K562 (cell line): Measurements from ENCODE around the gene CFAP20. TPM values are rescaled to one million over a fixed set of nuclear protein-coding genes. Genes with fewer than 3 reads are reported as not detected.

ENCODE experiments used
- ATAC-seq: fragments of 200-7000 bp; cut with Tn5 transposase; 3 replicates; pipeline ENCODE4 v1.9.1; 2020; ENCODE audit warnings: moderate library complexity
- BruUV-seq: library from RNA; stranded (reverse); fragments of 400-500 nt; replicated peaks from 2 replicates; lab custom pipeline; 2021; lab: Mats Ljungman, UMichigan
- CTCF ChIA-PET: fragments of 300-600 bp; formaldehyde crosslinking; extraction: SDS; loops from one replicate; lab custom pipeline; 2021; ENCODE audit warnings: low intra/inter-chr PET ratio; lab: Yijun Ruan, JAX
- POLR2A ChIA-PET: fragments of 300-600, 350-650 bp; sonication (Branson Sonifier 250); formaldehyde crosslinking; extraction: SDS; loops from one replicate; lab custom pipeline; 2021; ENCODE audit warnings: antibody characterized with exemption, inconsistent platforms; lab: Yijun Ruan, JAX
- DNase-seq, 4 experiments: peaks; one replicate each; pipeline versions ENCODE4 v3.0.0 to v3.0.0-alpha.2; 2011 to 2018; ENCODE audit warnings: low spot score in 3 of 4, mixed read lengths in 3 of 4; ENCODE audit errors: extremely low read depth in 1 of 4
- FAIRE-seq: peaks from 2 replicates; lab custom pipeline; 2011; peaks lifted over from hg19 to GRCh38; lab: Jason Lieb, UNC
- H2AFZ ChIP-seq: 2 replicates; pipeline ENCODE4 v1.6.0; 2011; ENCODE audit warnings: low read depth, low read length, control low read depth, inconsistent platforms
- H3K27ac ChIP-seq: fragments of 200-600 bp; 3 replicates; pipeline ENCODE4 v1.8.0; 2011; ENCODE audit warnings: low read depth, mild to moderate bottlenecking, control low read depth, inconsistent platforms, low read length, moderate library complexity, mixed read lengths; ENCODE audit errors: extremely low read depth
- H3K27me3 ChIP-seq, 2 experiments: fragments of 300-600 bp in 1 of 2; 2 replicates in 1 of 2; 3 replicates in 1 of 2; pipeline versions ENCODE4 v1.6.0 to v1.8.0; 2011; ENCODE audit warnings: inconsistent platforms in 2 of 2, low read length in 2 of 2, mild to moderate bottlenecking in 1 of 2, mixed read lengths in 1 of 2, moderate library complexity in 1 of 2; ENCODE audit not compliant: control insufficient read depth in 2 of 2, insufficient read depth in 2 of 2
- H3K36me3 ChIP-seq: fragments of 300-600 bp; 3 replicates; pipeline ENCODE4 v1.8.0; 2011; ENCODE audit warnings: mild to moderate bottlenecking, low read length, inconsistent platforms; ENCODE audit not compliant: control insufficient read depth, insufficient read depth
- H3K4me1 ChIP-seq, 2 experiments: fragments of 200-600 bp in 1 of 2; replicated peaks in 1 of 2; 2 replicates in 1 of 2; 3 replicates in 1 of 2; pipeline versions ENCODE4 v1.5.1 to v1.8.0; 2011; ENCODE audit warnings: inconsistent platforms in 2 of 2, low read length in 2 of 2, mild to moderate bottlenecking in 1 of 2, mixed read lengths in 1 of 2, moderate library complexity in 1 of 2; ENCODE audit not compliant: control insufficient read depth in 2 of 2, insufficient read depth in 2 of 2
- H3K4me2 ChIP-seq: 2 replicates; pipeline ENCODE4 v1.6.1; 2011; ENCODE audit warnings: low read length, control low read depth, inconsistent platforms, mixed read lengths; ENCODE audit not compliant: insufficient read depth
- H3K4me3 ChIP-seq: fragments of 200-600 bp; sonication (generic), shearing (Covaris generic); 2 replicates; pipeline ENCODE4 v1.5.1; 2016; ENCODE audit warnings: control low read depth, inconsistent platforms
- H3K79me2 ChIP-seq: fragments of 200-600 bp; 3 replicates; pipeline ENCODE4 v1.8.0; 2011; ENCODE audit warnings: low read length, inconsistent platforms; ENCODE audit not compliant: control insufficient read depth, insufficient read depth
- H3K9ac ChIP-seq, 2 experiments: 2 replicates each; pipeline versions ENCODE4 v1.6.0 to v1.6.1; 2011; ENCODE audit warnings: low read depth in 2 of 2, low read length in 2 of 2, control low read depth in 1 of 2, inconsistent platforms in 1 of 2, mild to moderate bottlenecking in 1 of 2, mixed read lengths in 1 of 2; ENCODE audit not compliant: insufficient read depth in 1 of 2
- H3K9me1 ChIP-seq: one replicate; pipeline ENCODE4 v1.6.0; 2011; ENCODE audit warnings: inconsistent platforms, mild to moderate bottlenecking, low read length, moderate library complexity; ENCODE audit not compliant: control insufficient read depth, insufficient read depth
- H3K9me3 ChIP-seq: replicated peaks from 2 replicates; pipeline ENCODE4 v1.5.1; 2011; ENCODE audit warnings: low read depth, low read length, inconsistent platforms; ENCODE audit not compliant: control insufficient read depth, insufficient read depth
- H4K20me1 ChIP-seq: replicated peaks from 2 replicates; pipeline ENCODE4 v1.6.1; 2011; ENCODE audit warnings: low read length, inconsistent platforms, mixed read lengths; ENCODE audit not compliant: control insufficient read depth, insufficient read depth
- ESRRB ChIP-seq: fragments of 250-450 bp; sonication (Bioruptor Pico); IDR thresholded peaks from 2 replicates; pipeline ENCODE4 v1.5.0; 2020; ENCODE audit warnings: mild to moderate bottlenecking, moderate library complexity, borderline replicate concordance
- MEIS2 ChIP-seq: fragments of 450-650 bp; IDR thresholded peaks from 2 replicates; pipeline ENCODE4 v1.6.1; 2014; ENCODE audit warnings: mild to moderate bottlenecking; ENCODE audit not compliant: partially characterized antibody
- POLR2AphosphoS5 ChIP-seq: IDR thresholded peaks from 2 replicates; pipeline ENCODE4 v1.6.1; 2011; ENCODE audit warnings: mild to moderate bottlenecking, low read depth, low read length, moderate library complexity; ENCODE audit not compliant: control insufficient read depth, insufficient read depth
- SIN3A ChIP-seq, 2 experiments: fragments of 150-350 bp in 1 of 2; IDR thresholded peaks; 2 replicates each; pipeline ENCODE4 v1.6.1; 2011 to 2016; ENCODE audit warnings: borderline replicate concordance in 2 of 2, low read depth in 2 of 2, low read length in 2 of 2, mild to moderate bottlenecking in 2 of 2, moderate library complexity in 2 of 2; ENCODE audit not compliant: control insufficient read depth in 1 of 2
- SP1 ChIP-seq: sonication (generic); formaldehyde crosslinking; IDR thresholded peaks from 2 replicates; pipeline ENCODE4 v1.8.1; 2022; ENCODE audit warnings: mild to moderate bottlenecking, missing genetic modification reagents
- ZNF174 ChIP-seq: fragments of 250-450 bp; sonication (Bioruptor Pico); IDR thresholded peaks from 2 replicates; pipeline ENCODE4 v1.4.0; 2020; ENCODE audit warnings: mild to moderate bottlenecking
- ZNF212 ChIP-seq: fragments of 450-650 bp; formaldehyde crosslinking; IDR thresholded peaks from 2 replicates; pipeline ENCODE4 v1.4.0; 2020; ENCODE audit warnings: mild to moderate bottlenecking
- ZNF311 ChIP-seq: fragments of 250-450 bp; sonication (Bioruptor Pico); IDR thresholded peaks from 2 replicates; pipeline ENCODE4 v1.4.0; 2020; ENCODE audit warnings: mild to moderate bottlenecking, moderate library complexity
- WGBS: fragments of 100-300 bp; shearing (Covaris generic); methylation state at CpG from one replicate; pipeline ENCODE4 v1.1.6; 2016; ENCODE audit warnings: low coverage, mixed read lengths; ENCODE audit not compliant: insufficient coverage; ENCODE audit errors: missing lambda C conversion rate; 5-methylcytosine and 5-hydroxymethylcytosine counted together
- in situ Hi-C: fragments of 300-500 bp; cut with MboI; formaldehyde crosslinking; loops from 4 replicates; pipeline ENCODE4 v1.15.0; 2018; ENCODE audit warnings: inconsistent platforms, mixed read lengths
- intact Hi-C: fragments of 100-400 bp; cut with micrococcal nuclease; formaldehyde crosslinking; loops from 2 replicates; pipeline ENCODE4 v1.14.2; 2022
- polyA plus RNA-seq, 8 experiments: library from polyadenylated mRNA; depleted of rRNA in 4 of 8; stranded (reverse) in 5 of 8; unstranded in 3 of 8; fragments of >200 nt; fragmentation: Nextera tagmentation in 2 of 8; fragmentation: Illumina TruSeq in 1 of 8; extraction: Ambion mirVana in 2 of 8; extraction: Trizol in 1 of 8; gene quantifications; 2 replicates each; pipeline versions ENCODE4 v1.2.1 to v1.2.3, GENCODE V29; 2011 to 2014; ENCODE audit warnings: inconsistent platforms in 1 of 8, missing spikeins in 1 of 8
- total RNA-seq, 7 experiments: library from RNA; depleted of rRNA in 6 of 7; stranded (reverse); fragments of >200 nt in 6 of 7; fragmentation: Illumina TruSeq in 2 of 7; extraction: Trizol in 2 of 7; gene quantifications; 2 replicates each; pipeline versions ENCODE4 v1.2.1 to v1.2.3, GENCODE V29; 2011 to 2021; ENCODE audit warnings: low replicate concordance in 1 of 7
- TF ChIP-seq, protein P1 (sequence below): sonication (generic); formaldehyde crosslinking; IDR thresholded peaks from 2 replicates; pipeline ENCODE4 v1.8.1; 2023; ENCODE audit warnings: missing genetic modification reagents, mild to moderate bottlenecking, borderline replicate concordance
- TF ChIP-seq, protein P2 (sequence below): fragments of 450-650 bp; IDR thresholded peaks from 2 replicates; pipeline ENCODE4 v1.6.1; 2016
- TF ChIP-seq, protein P3 (sequence below), 2 experiments: fragments of 450-650 bp; conservative IDR thresholded peaks; 2 replicates each; pipeline ENCODE4 v1.6.1; 2017; ENCODE audit warnings: mild to moderate bottlenecking in 2 of 2, moderate library complexity in 2 of 2

The CFAP20 gene
- total and polyA plus RNA-seq, 9 of the 15 experiments (the other 6 are each of a cell fraction or from before 2014, with no cell fraction given) = 20.5 to 90.5 (median 75.3) TPM

DNA sequence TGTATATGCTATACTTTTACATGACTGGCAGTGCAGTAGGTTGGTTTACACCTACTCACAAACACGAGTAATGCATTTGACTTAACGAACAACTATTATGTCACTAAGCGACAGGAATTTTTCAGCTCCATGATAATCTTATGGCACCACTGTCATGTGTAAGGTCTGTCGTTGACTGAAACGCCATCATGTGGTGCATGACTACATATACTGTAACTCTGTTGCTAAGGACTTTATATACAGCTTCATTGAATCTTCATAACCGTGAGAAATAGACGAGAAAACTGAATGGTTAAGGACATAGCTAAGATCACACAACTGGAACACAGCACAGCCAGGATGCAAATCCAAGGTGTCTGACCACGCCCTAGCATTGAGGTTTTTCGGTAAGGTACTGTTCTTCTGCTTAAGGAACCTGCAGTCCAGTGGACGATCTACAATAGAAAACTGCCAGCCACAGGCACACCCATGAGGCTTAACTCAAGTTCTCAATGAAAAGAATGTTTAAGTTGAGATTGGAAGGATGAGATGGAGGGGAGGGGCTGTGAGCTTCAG, 3.3 kb downstream of the CFAP20 start (continued):
- TF ChIP-seq, protein P1, sequence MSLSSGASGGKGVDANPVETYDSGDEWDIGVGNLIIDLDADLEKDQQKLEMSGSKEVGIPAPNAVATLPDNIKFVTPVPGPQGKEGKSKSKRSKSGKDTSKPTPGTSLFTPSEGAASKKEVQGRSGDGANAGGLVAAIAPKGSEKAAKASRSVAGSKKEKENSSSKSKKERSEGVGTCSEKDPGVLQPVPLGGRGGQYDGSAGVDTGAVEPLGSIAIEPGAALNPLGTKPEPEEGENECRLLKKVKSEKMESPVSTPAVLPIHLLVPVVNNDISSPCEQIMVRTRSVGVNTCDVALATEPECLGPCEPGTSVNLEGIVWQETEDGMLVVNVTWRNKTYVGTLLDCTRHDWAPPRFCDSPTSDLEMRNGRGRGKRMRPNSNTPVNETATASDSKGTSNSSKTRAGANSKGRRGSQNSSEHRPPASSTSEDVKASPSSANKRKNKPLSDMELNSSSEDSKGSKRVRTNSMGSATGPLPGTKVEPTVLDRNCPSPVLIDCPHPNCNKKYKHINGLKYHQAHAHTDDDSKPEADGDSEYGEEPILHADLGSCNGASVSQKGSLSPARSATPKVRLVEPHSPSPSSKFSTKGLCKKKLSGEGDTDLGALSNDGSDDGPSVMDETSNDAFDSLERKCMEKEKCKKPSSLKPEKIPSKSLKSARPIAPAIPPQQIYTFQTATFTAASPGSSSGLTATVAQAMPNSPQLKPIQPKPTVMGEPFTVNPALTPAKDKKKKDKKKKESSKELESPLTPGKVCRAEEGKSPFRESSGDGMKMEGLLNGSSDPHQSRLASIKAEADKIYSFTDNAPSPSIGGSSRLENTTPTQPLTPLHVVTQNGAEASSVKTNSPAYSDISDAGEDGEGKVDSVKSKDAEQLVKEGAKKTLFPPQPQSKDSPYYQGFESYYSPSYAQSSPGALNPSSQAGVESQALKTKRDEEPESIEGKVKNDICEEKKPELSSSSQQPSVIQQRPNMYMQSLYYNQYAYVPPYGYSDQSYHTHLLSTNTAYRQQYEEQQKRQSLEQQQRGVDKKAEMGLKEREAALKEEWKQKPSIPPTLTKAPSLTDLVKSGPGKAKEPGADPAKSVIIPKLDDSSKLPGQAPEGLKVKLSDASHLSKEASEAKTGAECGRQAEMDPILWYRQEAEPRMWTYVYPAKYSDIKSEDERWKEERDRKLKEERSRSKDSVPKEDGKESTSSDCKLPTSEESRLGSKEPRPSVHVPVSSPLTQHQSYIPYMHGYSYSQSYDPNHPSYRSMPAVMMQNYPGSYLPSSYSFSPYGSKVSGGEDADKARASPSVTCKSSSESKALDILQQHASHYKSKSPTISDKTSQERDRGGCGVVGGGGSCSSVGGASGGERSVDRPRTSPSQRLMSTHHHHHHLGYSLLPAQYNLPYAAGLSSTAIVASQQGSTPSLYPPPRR = no peak
- TF ChIP-seq ZNF174 (CRISPR knock-in tag) = no peak

DNA sequence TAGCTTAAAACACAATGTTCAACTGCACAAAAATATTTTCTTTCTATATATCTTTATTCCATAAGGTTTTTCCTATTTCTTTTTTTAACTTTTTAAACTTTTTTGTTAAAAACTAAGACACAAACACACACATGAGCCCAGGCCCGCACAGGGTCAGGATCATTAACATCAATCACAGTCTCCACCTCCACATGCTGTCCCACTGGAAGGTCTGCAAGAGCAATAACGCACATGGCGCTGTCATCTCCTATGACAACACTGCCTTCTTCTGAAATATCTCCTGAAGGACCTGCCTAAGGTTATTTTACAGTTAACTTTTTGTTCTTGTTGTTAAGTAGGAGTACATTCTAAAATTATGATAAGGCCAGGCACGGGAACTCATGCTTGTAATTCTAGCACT, 4.1 kb downstream of the CFAP20 start:
- peaks cover 85% of the 10 kb centered on the region for H3K79me2 ChIP-seq
- peaks cover 23 to 50% of the 10 kb centered on the region in 2 experiments for H3K4me1 ChIP-seq
- FAIRE-seq = no peak
- peak overlapping the region; percentile 9; the same call in 1 of the 2 replicates for H3K4me2 ChIP-seq
- H3K9me3 ChIP-seq = no peaks in the 10 kb centered on the region
- ChIA-PET POLR2A (no interaction called here), CTCF (no interaction called here)
- intact Hi-C loops = loop anchor here (10.0 kb wide), 2 partner anchors 140 to 360 kb away; no protein-coding TSS in a partner anchor
- no peaks in the 10 kb centered on the region for H3K9me1 ChIP-seq
- no peak for DNase-seq
- peaks cover 38% of the 10 kb centered on the region for H4K20me1 ChIP-seq
- H3K27ac ChIP-seq = no peak overlapping the region
- BruUV-seq = no TSS peak
- peaks cover 3% of the 10 kb centered on the region; the same call in 1 of the 3 replicates for H3K36me3 ChIP-seq
- no peak overlapping the region for H3K9ac ChIP-seq
- no peaks in the 10 kb centered on the region for H3K27me3 ChIP-seq
- ATAC-seq = no peak
- H3K4me3 ChIP-seq = no peak overlapping the region
- no peak overlapping the region for H2AFZ ChIP-seq
- in situ Hi-C loops = loop anchor here (10.0 kb wide), 1 partner anchor 110 kb away; no protein-coding TSS in a partner anchor
- 58% methylated on average over 4 of the region's 4 CpGs for WGBS
- TF ChIP-seq SIN3A (IDR thresholded peaks at IDR 0.05; ENCODE audit: borderline replicate concordance in 2 of 2, control insufficient read depth in 1 of 2, low read depth in 2 of 2, low read length in 2 of 2) = peak in 1 of 2 experiments; percentile 60; a peak in 1 of 4 replicates
- TF ChIP-seq POLR2AphosphoS5 = no peak
- peak; percentile 41 for TF ChIP-seq MEIS2
- TF ChIP-seq ZNF212 (CRISPR knock-in tag) = no peak
- TF ChIP-seq ESRRB = no peak
- no peak for TF ChIP-seq SP1 (CRISPR knock-in tag)
- TF ChIP-seq, protein P2, sequence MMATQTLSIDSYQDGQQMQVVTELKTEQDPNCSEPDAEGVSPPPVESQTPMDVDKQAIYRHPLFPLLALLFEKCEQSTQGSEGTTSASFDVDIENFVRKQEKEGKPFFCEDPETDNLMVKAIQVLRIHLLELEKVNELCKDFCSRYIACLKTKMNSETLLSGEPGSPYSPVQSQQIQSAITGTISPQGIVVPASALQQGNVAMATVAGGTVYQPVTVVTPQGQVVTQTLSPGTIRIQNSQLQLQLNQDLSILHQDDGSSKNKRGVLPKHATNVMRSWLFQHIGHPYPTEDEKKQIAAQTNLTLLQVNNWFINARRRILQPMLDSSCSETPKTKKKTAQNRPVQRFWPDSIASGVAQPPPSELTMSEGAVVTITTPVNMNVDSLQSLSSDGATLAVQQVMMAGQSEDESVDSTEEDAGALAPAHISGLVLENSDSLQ = peak; percentile 40
- TF ChIP-seq, protein P3, sequence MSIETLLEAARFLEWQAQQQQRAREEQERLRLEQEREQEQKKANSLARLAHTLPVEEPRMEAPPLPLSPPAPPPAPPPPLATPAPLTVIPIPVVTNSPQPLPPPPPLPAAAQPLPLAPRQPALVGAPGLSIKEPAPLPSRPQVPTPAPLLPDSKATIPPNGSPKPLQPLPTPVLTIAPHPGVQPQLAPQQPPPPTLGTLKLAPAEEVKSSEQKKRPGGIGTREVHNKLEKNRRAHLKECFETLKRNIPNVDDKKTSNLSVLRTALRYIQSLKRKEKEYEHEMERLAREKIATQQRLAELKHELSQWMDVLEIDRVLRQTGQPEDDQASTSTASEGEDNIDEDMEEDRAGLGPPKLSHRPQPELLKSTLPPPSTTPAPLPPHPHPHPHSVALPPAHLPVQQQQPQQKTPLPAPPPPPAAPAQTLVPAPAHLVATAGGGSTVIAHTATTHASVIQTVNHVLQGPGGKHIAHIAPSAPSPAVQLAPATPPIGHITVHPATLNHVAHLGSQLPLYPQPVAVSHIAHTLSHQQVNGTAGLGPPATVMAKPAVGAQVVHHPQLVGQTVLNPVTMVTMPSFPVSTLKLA (conservative IDR thresholded peaks at IDR 0.05) = peak; percentile 4 to 45; a peak in 2 of 4 replicates
- TF ChIP-seq ZNF311 (CRISPR knock-in tag) = no peak
